ENCODE measurements around the gene ASIC4. TPM values are rescaled to one million over a fixed set of nuclear protein-coding genes. Genes with fewer than 3 reads are reported as not detected.
A peak's percentile ranks its signal among the peaks of the same experiment; 100 is the strongest.

The ASIC4 gene
- polyA plus RNA-seq, 1 experiment: not detected

DNA sequence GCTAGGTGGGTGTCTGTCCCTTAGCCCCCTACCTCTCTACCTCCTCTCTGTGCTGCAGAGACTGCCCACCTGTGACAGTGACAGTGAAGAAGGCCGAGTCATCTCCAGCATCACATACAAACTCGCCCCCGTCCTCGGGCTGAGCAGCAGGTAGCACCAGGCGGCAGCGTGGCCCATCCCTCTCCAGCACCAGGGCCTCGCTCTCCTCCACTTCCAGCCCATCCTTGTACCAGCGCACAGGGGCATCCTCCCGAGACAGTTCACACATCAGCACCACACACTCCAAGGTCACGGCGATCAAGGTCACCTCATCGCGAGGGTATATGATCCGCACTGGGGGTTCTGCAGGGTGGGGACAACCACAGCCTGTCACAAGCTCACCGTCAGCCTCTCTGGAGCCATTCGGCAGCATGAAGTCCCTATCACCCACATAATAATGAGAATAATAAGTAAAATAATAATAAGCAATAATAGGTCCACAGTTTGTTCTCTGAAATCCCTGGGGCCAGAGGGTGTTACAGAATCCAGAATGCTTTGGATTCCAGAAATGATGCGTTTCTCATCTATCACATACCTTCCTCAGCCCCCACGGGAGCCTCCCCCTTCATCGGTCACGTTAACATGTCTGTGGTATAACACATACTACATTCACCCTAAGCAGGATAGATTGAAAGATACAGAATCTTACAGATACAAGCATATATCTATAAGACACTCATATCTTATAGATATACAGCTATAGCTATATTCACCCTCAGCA lies 45.1 kb downstream of the ASIC4 start:
- TF ChIP-seq, protein P1, sequence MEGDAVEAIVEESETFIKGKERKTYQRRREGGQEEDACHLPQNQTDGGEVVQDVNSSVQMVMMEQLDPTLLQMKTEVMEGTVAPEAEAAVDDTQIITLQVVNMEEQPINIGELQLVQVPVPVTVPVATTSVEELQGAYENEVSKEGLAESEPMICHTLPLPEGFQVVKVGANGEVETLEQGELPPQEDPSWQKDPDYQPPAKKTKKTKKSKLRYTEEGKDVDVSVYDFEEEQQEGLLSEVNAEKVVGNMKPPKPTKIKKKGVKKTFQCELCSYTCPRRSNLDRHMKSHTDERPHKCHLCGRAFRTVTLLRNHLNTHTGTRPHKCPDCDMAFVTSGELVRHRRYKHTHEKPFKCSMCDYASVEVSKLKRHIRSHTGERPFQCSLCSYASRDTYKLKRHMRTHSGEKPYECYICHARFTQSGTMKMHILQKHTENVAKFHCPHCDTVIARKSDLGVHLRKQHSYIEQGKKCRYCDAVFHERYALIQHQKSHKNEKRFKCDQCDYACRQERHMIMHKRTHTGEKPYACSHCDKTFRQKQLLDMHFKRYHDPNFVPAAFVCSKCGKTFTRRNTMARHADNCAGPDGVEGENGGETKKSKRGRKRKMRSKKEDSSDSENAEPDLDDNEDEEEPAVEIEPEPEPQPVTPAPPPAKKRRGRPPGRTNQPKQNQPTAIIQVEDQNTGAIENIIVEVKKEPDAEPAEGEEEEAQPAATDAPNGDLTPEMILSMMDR (IDR thresholded peaks at IDR 0.05; ENCODE audit: low read depth, low read length): no peak
- no peak overlapping the region for H3K4me3 ChIP-seq (ENCODE audit: low read depth, low read length)
- H3K27ac ChIP-seq (ENCODE audit: low read depth, low read length): no peak overlapping the region
- ChIA-PET CTCF (interaction anchor here (0.5 to 3.7 kb wide), 35 partner anchors 8 to 1307 kb away, joined by 3 to 38 read pairs (median 4); partner anchors contain the start of genes CHPF, GMPPA, INHA and OBSL1), POLR2A (interaction anchor here (1.6 to 2.3 kb wide), 2 partner anchors 12 to 38 kb away, joined by 7 to 13 read pairs; partner anchors contain the start of genes INHA, OBSL1 and STK11IP)
- H3K9me3 ChIP-seq (ENCODE audit: control insufficient read depth, insufficient read depth, low read length): peaks cover 4% of the 10 kb centered on the region; the same call in 1 of the 2 replicates
- peaks cover 5% of the 10 kb centered on the region for H3K27me3 ChIP-seq (ENCODE audit: control insufficient read depth, insufficient read depth, low read length)
- DNase-seq (ENCODE audit: low read depth, low spot score): no peak

DNA sequence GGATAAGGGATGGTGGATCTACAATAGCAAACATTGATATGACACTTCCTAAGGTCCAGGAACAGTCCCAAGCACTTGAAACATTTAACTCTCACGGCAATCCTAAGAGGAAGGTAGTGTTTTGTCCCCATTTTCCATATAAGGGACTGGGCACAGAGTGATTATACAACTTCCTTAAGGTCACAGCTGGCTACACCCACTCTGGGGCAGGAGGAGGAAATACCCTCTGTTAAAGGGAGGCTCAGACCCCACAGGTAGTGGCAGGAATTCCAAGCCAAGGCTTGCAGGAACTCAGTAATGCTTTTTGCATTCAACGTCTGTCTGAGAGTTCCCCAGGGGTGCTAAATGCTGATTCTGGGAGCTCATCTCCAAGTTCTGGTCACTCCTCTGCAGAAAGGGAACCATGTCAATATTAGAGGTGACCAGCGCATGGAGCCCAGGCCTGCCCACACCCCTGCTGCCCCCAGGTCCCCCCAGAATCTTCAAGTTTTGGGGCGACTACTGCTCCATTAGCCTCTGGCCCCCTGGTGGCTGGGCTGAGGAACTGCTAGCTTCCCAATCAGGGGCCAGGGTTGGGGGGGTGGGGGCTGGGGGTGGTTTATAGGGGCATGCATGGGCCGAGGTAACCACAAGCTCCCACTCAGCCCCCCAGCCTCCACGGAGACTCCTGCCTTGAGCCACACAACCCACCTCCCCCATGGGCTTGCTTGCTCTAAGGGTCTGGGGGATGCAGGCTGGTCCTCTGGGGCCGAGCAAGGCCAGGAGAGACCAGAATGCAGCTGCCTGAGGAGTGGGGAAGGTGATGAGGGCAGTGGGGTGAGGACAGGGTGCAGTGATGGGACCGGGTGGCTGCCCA lies 46.0 kb downstream of the ASIC4 start:
- Histone ChIP-seq H3K27me3 (ENCODE audit: control insufficient read depth, insufficient read depth, low read length) (peaks cover 5% of the 10 kb centered on the region), H3K4me3 (ENCODE audit: low read depth, low read length) (no peak overlapping the region), H3K27ac (ENCODE audit: low read depth, low read length) (no peak overlapping the region), H3K9me3 (ENCODE audit: control insufficient read depth, insufficient read depth, low read length) (peaks cover 4% of the 10 kb centered on the region; the same call in 1 of the 2 replicates)
- DNase-seq (ENCODE audit: low read depth, low spot score): no peak
- TF ChIP-seq, protein P1 (IDR thresholded peaks at IDR 0.05; ENCODE audit: low read depth, low read length): peak; percentile 65
- POLR2A ChIA-PET: interaction anchor here (1.6 to 2.3 kb wide), 2 partner anchors 11 to 38 kb away, joined by 7 to 13 read pairs; partner anchors contain the start of genes INHA, OBSL1 and STK11IP
- CTCF ChIA-PET: interaction anchor here (0.5 to 3.7 kb wide), 41 partner anchors 9 to 1306 kb away, joined by 3 to 38 read pairs (median 4); partner anchors contain the start of genes CHPF, GMPPA, INHA and OBSL1

DNA sequence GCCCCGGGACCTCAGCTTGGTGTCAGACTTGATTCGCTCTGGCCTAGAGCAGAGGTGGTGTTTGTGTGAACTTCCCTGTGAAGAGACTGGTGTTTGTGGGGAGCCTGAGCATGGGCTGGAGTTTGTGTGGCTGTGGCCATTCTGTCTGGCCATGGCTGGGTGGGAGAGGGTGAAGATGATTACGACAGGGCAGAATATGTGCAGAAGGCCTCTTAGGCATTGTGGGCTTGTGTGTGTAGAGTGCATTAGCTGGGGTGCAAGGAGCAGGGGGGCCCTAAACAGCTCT lies 46.6 kb downstream of the ASIC4 start:
- Histone ChIP-seq H3K4me3 (ENCODE audit: low read depth, low read length) (no peak overlapping the region), H3K27me3 (ENCODE audit: control insufficient read depth, insufficient read depth, low read length) (peaks cover 5% of the 10 kb centered on the region), H3K27ac (ENCODE audit: low read depth, low read length) (no peak overlapping the region), H3K9me3 (ENCODE audit: control insufficient read depth, insufficient read depth, low read length) (peaks cover 4% of the 10 kb centered on the region; the same call in 1 of the 2 replicates)
- POLR2A ChIA-PET: interaction anchor here (1.0 to 2.3 kb wide), 3 partner anchors 8 to 37 kb away, joined by 4 to 13 read pairs (median 7); partner anchors contain the start of genes INHA, OBSL1 and STK11IP
- DNase-seq (ENCODE audit: low read depth, low spot score): no peak
- TF ChIP-seq, protein P1 (IDR thresholded peaks at IDR 0.05; ENCODE audit: low read depth, low read length): no peak
- CTCF ChIA-PET: interaction anchor here (0.9 to 3.7 kb wide), 20 partner anchors 9 to 266 kb away, joined by 3 to 38 read pairs (median 4); partner anchors contain the start of genes CHPF, GMPPA, INHA and OBSL1

DNA sequence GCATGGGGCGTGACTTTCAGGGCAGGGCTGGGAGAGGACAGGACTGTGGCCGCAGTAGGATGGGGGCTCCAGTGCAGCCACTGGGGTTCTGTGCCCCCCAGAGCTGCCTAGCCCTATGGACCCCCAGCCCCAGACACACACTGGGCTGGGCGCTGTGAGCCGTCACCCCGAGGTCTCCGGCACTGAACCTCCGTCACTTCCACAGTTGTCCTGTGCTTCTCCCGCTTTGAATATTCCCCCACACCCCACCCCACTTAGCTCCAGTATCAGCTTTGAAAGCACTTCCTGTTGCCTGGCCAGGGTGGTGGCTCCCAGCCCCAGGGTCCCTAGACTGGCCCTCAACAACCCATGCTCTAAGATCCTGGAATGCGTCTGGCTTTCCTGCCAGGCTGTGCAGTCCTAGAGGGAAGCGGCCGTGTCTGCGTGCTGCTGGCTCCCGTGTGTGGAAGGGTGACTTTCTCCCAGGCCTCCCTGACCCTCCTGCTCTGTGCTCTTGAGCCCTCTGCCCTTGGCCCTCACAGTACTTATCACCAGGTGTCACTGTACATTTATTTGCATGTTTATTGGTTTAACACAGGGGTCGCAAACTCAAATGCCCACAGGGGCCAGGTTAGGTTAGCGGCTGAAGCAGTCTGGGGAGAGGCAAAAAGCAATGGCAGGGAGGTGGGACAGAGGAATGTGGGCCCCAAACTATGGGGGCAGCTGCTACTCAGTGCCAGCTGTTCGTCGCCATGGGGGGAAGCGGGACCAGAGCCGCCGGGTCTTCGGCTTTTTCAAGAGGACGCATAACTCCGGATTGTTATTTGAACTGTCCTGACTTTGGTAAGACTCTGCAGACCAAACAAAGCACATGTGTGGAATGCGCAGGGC lies 47.1 kb downstream of the ASIC4 start:
- no peak overlapping the region for H3K4me3 ChIP-seq (ENCODE audit: low read depth, low read length)
- CTCF ChIA-PET: interaction anchor here (1.0 to 3.7 kb wide), 9 partner anchors 9 to 266 kb away, joined by 3 to 38 read pairs (median 18); partner anchors contain the start of genes CHPF, INHA, OBSL1 and STK11IP
- no peak for DNase-seq (ENCODE audit: low read depth, low spot score)
- H3K9me3 ChIP-seq (ENCODE audit: control insufficient read depth, insufficient read depth, low read length): peaks cover 4% of the 10 kb centered on the region; the same call in 1 of the 2 replicates
- no peak overlapping the region for H3K27ac ChIP-seq (ENCODE audit: low read depth, low read length)
- POLR2A ChIA-PET: interaction anchor here (1.0 to 2.3 kb wide), 2 partner anchors 9 to 10 kb away, joined by 3 to 13 read pairs (median 4); partner anchors contain the start of genes INHA and OBSL1
- H3K27me3 ChIP-seq (ENCODE audit: control insufficient read depth, insufficient read depth, low read length): peaks cover 5% of the 10 kb centered on the region
- TF ChIP-seq, protein P1 (IDR thresholded peaks at IDR 0.05; ENCODE audit: low read depth, low read length): no peak

Data from AG04450 (cell line).